NCI-H774 (cell line): ENCODE results near the gene SURF1.
"Not testable (repeated sequence)": the region's sequence is repeated elsewhere in the genome, so short reads cannot be mapped to it uniquely, and the experiment has no call there.

Experiments
- DNase-seq: peaks from one replicate; lab custom pipeline; 2025; lab: John Stamatoyannopoulos, UW

SURF1 gene

DNA sequence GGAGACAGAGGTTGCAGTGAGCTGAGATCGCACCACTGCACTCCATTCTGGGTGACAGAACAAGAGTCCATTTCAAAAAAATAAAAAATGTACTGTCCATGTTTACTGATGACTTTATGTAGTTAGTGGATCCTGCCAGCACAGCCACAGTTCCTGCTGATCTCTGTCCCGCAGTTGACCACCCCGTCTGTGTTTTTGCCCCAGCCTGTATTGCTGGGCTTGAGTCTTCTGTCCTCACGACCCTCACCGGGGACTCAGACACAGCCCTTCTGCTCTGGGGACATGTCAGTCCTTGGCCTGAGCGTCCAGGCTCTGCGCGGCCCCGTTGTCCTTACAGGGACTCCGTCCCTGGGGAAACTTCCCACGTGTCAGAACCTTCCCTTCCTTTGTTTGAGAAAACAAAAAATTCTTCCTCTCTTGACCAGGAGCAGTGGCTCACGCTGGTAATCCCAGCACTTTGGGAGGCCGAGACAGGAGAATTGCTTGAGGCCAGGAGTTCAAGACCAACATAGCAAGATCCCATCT lies 34.8 kb downstream of the SURF1 start:
- no peak for DNase-seq

DNA sequence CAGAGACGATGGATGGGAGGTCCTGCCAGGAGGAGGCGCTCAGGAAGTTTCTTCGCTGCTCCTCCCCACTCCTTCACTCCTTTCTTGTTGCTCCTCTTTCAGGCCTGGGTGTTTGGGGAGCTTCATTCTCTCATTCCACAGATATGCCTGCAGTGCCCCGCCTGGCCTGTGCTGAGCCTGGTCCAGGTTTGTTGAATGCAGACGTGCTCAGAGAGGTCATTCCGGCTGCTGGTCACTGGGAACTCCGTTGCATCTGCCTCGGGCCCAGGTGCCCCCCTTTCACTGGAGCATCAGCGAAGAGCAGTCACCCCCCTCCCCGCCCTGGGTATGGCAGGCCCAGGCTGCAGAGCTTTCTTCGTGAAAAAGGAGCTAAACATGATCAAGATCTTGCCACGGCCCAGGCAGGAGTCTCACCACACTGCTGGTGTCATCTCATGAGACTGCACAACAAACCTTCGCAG lies 35.8 kb downstream of the SURF1 start:
- no peak for DNase-seq

DNA sequence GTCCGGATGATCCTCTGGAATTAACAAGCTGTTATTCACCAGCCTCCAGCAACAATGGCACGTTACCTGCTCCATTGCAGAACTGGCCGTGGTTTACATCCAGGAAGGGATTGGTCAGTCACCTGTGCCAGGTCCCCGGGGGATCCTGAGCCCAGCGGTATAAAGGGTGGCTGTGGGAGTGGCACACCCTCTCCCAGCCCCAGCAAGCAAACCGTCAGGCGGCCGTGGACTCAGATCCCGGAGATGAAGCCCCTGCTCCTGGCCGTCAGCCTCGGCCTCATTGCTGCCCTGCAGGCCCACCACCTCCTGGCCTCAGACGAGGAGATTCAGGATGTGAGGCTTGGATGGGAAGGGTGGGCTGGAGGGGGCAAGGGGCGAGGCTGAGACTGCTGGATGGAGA lies 38.7 kb downstream of the SURF1 start:
- DNase-seq: not testable (repeated sequence)

DNA sequence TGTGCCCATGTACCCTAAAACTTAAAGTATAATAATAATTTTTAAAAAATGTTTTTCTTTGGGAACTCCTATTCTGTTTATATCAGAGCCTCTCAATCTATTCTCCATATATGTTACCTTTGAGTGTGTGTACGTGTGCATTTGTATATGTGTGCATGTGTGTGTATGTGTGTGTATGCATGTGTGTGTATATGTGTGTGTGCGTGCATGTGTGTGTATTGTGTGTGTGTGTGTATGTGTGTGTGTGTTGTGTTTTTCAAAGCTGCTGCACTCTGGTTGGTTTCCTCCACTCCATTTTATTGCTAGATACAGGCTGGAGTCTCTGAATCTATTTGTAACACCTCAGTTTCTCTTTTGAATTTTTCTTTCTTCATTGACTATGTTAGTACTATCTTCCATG lies 40.3 kb downstream of the SURF1 start:
- no peak for DNase-seq

DNA sequence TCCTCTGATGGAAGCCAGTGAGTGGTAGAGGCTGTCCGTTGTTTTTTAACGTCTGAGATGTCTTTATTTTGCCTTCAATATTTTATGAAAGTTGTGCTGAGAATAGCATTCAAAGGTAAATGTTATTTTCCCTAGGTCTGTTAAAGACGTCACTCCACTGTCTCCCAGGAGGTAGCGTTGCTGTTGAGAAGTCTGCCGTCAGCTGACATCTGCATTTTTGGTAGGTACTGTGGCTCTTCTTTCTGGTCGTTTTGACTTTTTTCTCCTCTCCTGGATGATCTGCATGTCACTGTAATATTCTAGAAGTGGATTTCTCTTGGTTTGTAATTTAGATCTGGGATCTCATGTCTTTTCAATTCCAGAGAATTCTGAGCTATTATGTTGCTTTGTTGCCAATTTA lies 46.7 kb downstream of the SURF1 start:
- no peak for DNase-seq

DNA sequence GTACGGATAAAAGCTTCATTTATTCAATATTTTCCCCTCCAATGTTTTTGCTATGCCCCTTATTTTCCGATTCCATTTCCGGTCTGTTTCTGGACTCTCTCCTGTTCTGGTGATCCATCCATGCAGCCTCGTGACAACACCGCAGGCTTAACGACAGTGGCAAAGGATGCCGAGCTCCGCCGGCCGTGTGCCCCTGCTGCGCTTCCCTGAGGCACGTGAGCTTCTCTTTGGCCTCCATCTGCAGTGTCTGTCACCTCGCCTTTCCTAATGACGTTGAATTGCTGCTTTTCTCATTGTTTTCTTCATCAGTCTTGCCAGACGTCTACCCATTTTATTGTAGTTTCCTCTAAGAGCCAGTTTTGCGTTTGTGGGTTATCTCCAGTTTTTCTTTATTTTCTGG lies 49.0 kb downstream of the SURF1 start:
- DNase-seq: no peak

DNA sequence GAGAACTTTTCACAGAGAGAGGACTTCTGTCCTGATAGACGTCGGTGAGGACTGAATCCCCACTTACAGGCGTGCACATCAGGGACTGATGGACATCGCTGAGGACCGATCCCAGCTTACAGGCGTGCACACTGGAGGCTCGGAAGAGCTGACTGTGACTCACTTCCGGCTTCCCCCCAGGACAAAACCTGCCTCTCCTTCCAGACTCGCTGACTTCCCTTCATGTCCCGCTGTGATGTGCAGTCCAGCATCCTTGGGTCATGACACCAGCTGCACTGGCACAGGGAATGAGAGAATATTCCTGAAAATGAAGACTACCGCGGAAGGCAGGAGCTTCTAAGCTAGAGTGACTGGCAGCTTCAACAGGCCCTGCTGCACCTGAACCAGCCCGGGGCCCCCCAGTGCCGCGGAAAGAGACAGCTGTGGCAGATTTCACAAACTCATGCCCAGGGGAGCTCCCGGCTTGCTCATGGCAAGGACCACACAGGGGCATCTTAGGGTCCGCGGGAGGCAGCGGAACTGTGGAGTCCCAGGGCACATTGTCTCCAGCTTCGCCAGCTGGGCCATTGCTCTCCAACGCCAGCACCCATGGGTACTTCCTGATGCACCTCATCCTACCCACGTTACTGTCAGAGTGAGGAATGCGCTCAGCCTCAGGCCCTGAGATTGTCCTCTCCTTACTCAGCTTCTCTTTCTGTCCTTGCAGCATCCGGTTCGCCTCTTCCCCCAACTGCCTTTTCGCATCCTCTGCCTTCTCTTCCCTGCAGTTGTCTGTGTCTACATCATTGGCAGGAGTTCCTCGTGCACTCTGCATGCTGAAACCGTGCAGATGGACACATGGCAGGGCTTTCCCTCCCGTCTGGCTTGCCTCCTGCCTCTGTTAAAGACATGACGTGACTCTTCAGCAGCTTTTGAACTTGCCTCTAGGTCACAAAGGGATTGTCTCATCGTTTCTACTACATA lies 49.8 kb downstream of the SURF1 start:
- no peak for DNase-seq

DNA sequence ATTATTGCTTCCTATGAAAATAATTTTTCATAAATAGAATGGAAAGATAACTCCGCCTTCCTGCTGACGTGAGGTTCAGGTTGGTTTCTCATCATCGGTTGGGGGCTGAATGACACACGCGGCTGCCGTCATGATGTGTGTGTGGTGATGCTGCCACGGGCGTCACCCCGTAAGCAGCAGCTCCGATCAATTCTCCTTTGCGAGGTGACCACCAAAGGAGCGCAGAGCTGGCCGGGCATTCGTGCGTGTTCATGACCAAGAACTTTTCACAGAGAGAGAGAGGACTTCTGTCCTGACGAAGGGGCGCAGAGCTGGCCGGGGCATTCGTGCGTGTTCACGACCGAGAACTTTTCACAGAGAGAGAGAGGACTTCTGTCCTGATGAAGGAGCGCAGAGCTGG lies 50.6 kb downstream of the SURF1 start:
- DNase-seq: no peak

DNA sequence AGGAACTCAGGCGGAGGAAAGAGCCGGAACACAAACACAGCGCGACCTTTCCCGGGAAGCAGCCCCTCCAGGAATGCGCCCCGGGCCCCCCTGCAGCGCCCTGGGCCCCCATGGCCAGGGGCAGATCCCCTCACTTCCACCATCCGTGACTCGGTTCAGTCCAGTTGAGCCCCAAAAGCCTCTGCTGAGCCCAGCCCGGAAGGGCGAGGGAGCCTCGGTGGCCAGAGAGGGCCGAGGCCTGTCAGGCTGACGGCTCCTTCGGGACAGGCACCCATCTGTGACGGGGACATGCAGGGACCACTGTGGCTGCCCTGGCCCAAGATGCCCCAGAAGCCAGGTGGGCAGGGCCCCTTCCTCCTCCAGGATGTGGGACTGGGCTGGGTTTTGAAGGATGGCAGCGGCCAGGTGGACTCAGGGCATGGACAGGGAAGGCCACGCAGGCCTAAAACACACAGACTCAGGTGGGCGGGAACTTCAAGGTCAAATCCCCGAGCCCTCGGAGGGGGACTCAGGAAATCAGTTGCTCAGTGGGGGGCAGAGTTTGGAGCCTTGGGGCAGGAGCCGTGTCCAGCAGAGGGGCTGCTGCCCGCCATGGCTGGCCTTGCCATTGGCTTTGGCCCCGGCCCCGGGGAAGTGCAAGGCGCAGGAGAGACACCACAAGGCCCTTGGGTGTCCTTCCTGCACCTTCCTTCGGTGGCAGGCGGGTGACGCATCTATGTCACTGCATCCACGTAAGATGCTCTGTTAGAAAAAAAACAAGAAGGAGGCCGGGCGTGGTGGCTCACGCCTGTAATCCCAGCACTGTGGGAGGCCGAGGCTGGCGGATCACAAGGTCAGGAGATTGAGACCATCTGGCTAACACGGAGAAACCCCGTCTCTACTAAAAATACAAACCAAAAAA lies 51.6 kb downstream of the SURF1 start:
- DNase-seq: no peak

DNA sequence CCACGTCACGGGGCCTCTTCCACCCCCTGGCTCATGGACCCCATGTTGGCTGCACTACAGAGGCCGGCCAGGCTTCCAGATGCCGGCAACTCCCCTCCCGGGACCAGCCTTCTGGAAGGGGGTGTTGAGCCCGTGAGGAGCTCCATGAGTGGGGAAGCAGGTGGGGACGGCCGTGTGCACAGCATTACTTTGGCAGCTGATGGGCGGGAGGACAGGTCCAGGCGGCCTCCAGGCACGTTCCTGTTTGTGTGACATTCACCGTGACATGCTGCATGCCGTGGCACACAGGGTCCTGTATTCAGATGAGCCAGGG lies 52.2 kb downstream of the SURF1 start:
- no peak for DNase-seq

DNA sequence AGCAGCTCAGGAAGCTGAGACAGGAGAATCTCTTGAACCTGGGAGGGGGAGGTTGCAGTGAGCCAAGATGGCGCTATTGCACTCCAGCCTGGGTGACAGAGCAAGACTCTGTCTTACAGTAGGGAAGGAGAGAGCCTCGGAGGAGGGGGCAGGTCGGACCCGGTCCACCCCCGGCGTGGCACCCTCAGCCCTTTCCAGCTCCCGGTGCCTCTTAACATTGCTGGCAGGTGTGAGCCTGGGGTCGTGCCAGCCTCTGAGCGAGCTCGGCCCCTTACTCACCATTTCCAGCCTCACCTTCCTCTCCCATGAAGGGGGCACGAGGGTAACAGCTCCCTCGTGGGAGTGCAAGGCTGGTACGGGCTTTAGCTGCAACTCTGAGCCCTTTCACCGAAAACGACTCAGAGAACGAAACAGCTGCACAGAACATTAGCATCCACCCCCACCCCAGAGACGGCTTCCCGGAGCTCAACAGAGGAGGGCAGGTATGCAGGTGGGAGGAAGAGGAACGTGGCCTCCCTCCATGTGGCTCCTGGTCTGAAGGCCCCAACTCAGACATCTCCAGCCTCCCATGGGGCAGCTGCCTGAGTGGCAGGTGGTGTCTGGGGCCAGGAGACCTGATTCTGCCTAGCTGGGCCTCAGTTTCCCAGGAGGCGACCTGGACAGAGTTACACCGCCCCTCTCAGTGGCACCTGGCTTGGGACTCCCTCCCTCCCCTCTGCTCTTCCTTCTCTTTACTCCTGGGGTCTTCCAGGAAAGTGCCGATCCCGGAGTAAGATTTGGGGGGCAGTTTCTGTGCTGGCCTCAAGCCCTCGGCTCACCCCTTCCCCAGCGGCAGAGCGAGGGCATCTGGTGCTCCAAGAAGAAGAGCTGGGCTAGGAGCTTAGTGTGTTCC lies 52.8 kb downstream of the SURF1 start:
- DNase-seq: no peak
